GM12872 (cell line): ENCODE measurements around the gene KCNQ5.

Experiments used
- CTCF ChIP-seq: IDR thresholded peaks from 3 replicates; pipeline ENCODE4 v1.5.1; 2011; ENCODE audit warnings: low read depth, mild to moderate bottlenecking, low read length, moderate library complexity; ENCODE audit not compliant: insufficient read depth

The KCNQ5 gene

GRCh38 chr6:73017476-73017875, 395.6 kb downstream of the KCNQ5 start:
- TF ChIP-seq CTCF, result no peak

- no peak for TF ChIP-seq CTCF
Observed at GRCh38 chr6:73024598-73024997, 402.7 kb downstream of the KCNQ5 start.

- no peak for TF ChIP-seq CTCF
Observed at GRCh38 chr6:73027691-73028090, 405.8 kb downstream of the KCNQ5 start.

- TF ChIP-seq CTCF, result no peak
Observed at GRCh38 chr6:73028124-73028766, 406.4 kb downstream of the KCNQ5 start.

GRCh38 chr6:73028893-73029450, 407.1 kb downstream of the KCNQ5 start:
- no peak for TF ChIP-seq CTCF

GRCh38 chr6:73030257-73030656, 408.4 kb downstream of the KCNQ5 start:
- no peak for TF ChIP-seq CTCF

GRCh38 chr6:73030791-73031782, 409.2 kb downstream of the KCNQ5 start:
- TF ChIP-seq CTCF, result no peak
